ENCODE results near the gene MTF1. TPM values are rescaled to one million over a fixed set of nuclear protein-coding genes. Genes with fewer than 3 reads are reported as not detected.

The MTF1 gene
- total RNA-seq, 2 donors from 2014 or later: 4.5 to 8.8 TPM

DNA sequence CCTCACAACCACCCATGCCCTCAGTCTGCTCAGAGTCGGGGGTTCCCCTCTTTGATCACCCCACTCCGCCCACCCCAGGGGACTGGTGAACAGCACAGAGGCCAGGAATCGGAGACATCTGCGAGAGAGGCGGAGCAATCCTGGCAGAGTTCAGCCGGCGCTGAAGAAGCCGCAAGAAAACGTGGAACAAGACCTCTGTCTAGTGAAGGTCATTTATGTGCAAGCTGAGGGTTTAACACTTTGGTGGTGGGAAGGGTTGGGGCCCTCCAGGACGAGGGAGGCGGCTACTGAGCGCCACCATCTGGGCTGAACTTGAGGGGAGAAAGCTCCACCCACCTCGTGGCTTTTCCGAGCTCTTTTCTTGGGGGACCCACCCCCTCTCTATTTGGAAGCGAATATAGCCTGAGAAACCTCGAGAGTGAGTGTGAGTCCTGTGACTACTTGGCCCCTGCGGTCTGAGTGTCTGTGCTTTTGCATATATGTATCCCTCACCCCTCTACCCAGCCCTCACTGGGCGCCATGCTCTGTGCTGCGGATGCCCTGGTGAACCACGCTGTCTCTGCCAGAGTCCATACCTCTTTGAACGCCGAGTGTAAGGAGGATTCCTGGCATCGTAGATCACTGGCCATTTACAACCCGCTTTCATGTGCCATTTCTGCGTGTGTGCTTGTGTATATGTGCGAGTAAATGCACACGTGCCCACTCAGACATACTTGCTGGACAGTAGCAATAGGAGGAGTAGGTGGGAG, 93.3 kb downstream of the MTF1 start:
- no peak for TF ChIP-seq POLR2AphosphoS5 (IDR thresholded peaks at IDR 0.05)
- Histone ChIP-seq H3K27ac (no peak overlapping the region), H3K4me3 (no peak overlapping the region), H3K9me3 (no peaks in the 10 kb centered on the region), H3K4me1 (replicated peaks) (no peaks in the 10 kb centered on the region), H3K27me3 (replicated peaks; ENCODE audit: insufficient read depth) (peaks cover 31% of the 10 kb centered on the region), H3K36me3 (no peaks in the 10 kb centered on the region)
- intact Hi-C loops (cut with DNase I): no loop called here
- 5% methylated on average over 27 of the region's 27 CpGs for WGBS
- no peak for DNase-seq (ENCODE audit: low spot score)

DNA sequence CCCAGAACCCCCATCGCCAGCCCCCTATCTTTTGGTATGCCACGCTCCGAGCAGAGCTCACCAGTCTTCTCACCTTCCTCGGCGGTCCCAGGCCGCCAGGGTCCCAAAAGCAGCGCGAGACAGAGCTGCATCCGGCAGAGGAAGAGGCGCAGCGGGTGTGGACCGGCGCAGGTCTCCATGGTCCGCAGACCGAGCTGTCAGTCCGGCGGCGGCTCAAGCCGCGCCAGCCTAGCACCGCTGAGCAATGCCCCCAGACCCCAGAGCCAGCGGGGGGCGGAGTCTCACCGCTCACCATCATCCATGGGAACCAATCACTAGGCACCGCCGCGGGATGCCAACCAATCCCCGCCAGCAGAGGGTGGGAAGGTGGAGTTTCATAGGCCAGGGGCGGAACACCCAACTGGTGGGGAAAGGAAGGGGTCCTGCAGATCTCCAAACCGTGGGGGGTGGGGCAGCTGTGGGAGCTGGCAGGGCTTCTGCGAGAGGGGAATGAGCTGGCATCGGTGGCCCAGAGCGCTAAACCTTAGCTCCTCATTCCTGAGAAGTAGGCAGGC, 94.4 kb downstream of the MTF1 start, which contains the start of gene EPHA10:
Gene EPHA10 (minus strand): TSS at position 233 of the 554 bp plus-strand sequence. CDS start 54 bp downstream, at position 179.
- no peaks in the 10 kb centered on the region for H3K9me3 ChIP-seq
- no peaks in the 10 kb centered on the region for H3K36me3 ChIP-seq
- no peaks in the 10 kb centered on the region for H3K4me1 ChIP-seq (replicated peaks)
- TF ChIP-seq, protein P1, sequence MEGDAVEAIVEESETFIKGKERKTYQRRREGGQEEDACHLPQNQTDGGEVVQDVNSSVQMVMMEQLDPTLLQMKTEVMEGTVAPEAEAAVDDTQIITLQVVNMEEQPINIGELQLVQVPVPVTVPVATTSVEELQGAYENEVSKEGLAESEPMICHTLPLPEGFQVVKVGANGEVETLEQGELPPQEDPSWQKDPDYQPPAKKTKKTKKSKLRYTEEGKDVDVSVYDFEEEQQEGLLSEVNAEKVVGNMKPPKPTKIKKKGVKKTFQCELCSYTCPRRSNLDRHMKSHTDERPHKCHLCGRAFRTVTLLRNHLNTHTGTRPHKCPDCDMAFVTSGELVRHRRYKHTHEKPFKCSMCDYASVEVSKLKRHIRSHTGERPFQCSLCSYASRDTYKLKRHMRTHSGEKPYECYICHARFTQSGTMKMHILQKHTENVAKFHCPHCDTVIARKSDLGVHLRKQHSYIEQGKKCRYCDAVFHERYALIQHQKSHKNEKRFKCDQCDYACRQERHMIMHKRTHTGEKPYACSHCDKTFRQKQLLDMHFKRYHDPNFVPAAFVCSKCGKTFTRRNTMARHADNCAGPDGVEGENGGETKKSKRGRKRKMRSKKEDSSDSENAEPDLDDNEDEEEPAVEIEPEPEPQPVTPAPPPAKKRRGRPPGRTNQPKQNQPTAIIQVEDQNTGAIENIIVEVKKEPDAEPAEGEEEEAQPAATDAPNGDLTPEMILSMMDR (IDR thresholded peaks at IDR 0.05): no peak
- no peak for TF ChIP-seq POLR2A (IDR thresholded peaks at IDR 0.05)
- TF ChIP-seq POLR2AphosphoS5 (IDR thresholded peaks at IDR 0.05): no peak
- no peak within 1 kb of the TSS for H3K4me3 ChIP-seq
- no peak for DNase-seq (ENCODE audit: low spot score)
- 4% methylated on average over 33 of the region's 33 CpGs for WGBS
- intact Hi-C loops (cut with DNase I): no loop called here
- peaks cover 31% of the 10 kb centered on the region for H3K27me3 ChIP-seq (replicated peaks; ENCODE audit: insufficient read depth)
- no peak within 1 kb of the TSS for H3K27ac ChIP-seq

DNA sequence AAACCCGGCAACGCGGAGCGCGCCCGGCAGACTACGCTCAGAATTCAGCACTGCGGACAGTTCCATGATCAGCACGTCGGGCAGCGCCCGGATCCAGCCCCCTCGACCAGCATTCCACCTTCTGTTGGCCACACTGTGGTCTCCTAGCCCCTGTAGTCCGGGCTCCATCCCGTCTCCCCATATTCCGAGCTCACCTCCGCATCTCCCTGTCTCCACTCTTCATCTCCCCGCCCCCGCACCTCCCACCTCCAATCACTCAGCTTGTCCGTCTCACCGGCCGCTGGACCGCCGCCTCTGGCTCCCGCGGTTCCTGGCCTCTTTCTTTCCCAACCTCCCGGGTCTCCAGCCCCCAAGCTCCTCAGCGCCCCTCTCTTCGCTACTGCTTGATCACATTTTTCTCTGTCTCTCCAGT, 95.0 kb downstream of the MTF1 start:
- Histone ChIP-seq H3K9me3 (no peaks in the 10 kb centered on the region), H3K27me3 (replicated peaks; ENCODE audit: insufficient read depth) (peaks cover 31% of the 10 kb centered on the region), H3K4me3 (no peak overlapping the region), H3K4me1 (replicated peaks) (no peaks in the 10 kb centered on the region), H3K36me3 (no peaks in the 10 kb centered on the region), H3K27ac (no peak overlapping the region)
- intact Hi-C loops (cut with DNase I): no loop called here
- DNase-seq (ENCODE audit: low spot score): no peak
- TF ChIP-seq, protein P1 (IDR thresholded peaks at IDR 0.05): no peak
- TF ChIP-seq POLR2A (IDR thresholded peaks at IDR 0.05) (no peak), POLR2AphosphoS5 (IDR thresholded peaks at IDR 0.05) (no peak)
- WGBS: 7% methylated on average over 22 of the region's 29 CpGs

DNA sequence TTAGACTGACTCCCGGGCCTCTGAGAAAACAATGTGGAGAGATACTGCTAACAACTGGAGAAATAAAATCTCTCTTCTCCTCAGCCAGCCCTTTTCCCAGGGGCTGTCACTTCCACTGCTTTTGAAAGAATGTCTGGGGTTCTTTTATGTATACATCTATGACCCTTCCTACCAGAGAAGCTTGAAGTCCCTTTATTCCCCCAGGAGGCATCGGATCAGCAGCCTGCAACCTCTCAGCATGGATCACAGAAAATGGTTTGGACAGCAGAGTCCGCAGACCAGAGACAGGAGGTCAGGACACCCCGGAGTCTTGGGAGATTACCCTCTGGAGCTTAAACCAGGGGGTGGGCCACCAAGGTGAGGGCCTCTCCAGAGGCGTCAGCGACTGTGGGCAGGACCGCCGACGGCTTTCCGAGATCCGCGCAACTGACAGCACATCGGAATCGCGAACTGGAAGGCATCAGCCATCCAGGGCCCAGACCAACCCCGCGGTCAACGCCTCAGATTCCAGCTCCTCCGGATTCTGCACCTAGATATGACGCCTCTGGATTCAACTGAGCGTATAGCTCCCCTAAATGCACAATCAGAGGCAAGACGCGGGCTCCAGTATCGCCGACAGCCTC, 95.5 kb downstream of the MTF1 start:
- no peaks in the 10 kb centered on the region for H3K36me3 ChIP-seq
- no peaks in the 10 kb centered on the region for H3K9me3 ChIP-seq
- intact Hi-C loops (cut with DNase I): no loop called here
- no peaks in the 10 kb centered on the region for H3K4me1 ChIP-seq (replicated peaks)
- H3K27me3 ChIP-seq (replicated peaks; ENCODE audit: insufficient read depth): peaks cover 31% of the 10 kb centered on the region
- 16% methylated on average over 10 of the region's 25 CpGs for WGBS
- H3K4me3 ChIP-seq: no peak overlapping the region
- no peak for DNase-seq (ENCODE audit: low spot score)
- TF ChIP-seq, protein P1 (IDR thresholded peaks at IDR 0.05): no peak
- TF ChIP-seq POLR2AphosphoS5 (IDR thresholded peaks at IDR 0.05) (no peak), POLR2A (IDR thresholded peaks at IDR 0.05) (no peak)
- H3K27ac ChIP-seq: no peak overlapping the region

DNA sequence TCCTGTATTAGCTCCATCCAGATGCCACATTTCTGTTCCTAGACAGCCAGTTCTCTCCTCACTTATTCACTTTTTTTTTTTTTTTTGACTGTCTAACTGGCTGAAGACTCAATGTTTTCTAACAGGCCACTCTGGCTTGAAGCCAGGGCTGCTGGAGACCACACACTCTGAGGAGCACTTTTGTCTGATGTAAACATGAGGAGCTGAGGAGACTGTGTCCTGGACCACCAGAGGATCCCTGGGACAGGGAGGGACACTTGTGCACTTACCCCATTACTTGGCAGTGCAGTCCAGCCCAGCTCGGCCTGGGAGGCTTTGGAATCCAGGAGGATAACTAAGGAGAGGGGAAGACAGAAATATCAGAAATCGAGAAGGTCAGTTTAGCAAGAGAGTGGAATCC, 96.9 kb downstream of the MTF1 start:
- TF ChIP-seq POLR2AphosphoS5 (IDR thresholded peaks at IDR 0.05): no peak
- TF ChIP-seq, protein P1 (IDR thresholded peaks at IDR 0.05): no peak
- WGBS: 68% methylated on average over 2 of the region's 2 CpGs
- Histone ChIP-seq H3K36me3 (no peaks in the 10 kb centered on the region), H3K4me3 (no peak overlapping the region), H3K27ac (no peak overlapping the region), H3K27me3 (replicated peaks; ENCODE audit: insufficient read depth) (peaks cover 33% of the 10 kb centered on the region), H3K4me1 (replicated peaks) (no peaks in the 10 kb centered on the region), H3K9me3 (no peaks in the 10 kb centered on the region)
- no peak for DNase-seq (ENCODE audit: low spot score)
- intact Hi-C loops (cut with DNase I): no loop called here

Data from prostate gland (tissue), 2 donors.